SK-N-SH (cell line): ENCODE results near the gene VASN.

Experiments used
- CHD2 ChIP-seq: fragments of 150-350 bp; IDR thresholded peaks from 2 replicates; pipeline ENCODE4 v1.6.1; 2018; ENCODE audit warnings: low read length; ENCODE audit not compliant: partially characterized antibody
- CTCF ChIP-seq: fragments of 200-600 bp; sonication (generic); IDR thresholded peaks from 2 replicates; pipeline ENCODE4 v1.6.1; 2017; ENCODE audit warnings: antibody characterized with exemption, mild to moderate bottlenecking, moderate library complexity
- EP300 ChIP-seq, 2 experiments: IDR thresholded peaks; 2 replicates each; pipeline versions ENCODE4 v1.4.0 to v1.6.1; 2012; ENCODE audit warnings: borderline replicate concordance in 1 of 2, low read depth in 1 of 2, low read length in 1 of 2
- MEF2A ChIP-seq: IDR thresholded peaks from 2 replicates; pipeline ENCODE4 v1.4.0; 2012; ENCODE audit warnings: low read depth, borderline replicate concordance
- MXI1 ChIP-seq: IDR thresholded peaks from 2 replicates; pipeline ENCODE4 v1.6.1; 2012; ENCODE audit warnings: mild to moderate bottlenecking, low read depth, low read length, improper control_type of control experiment
- POLR2AphosphoS5 ChIP-seq: IDR thresholded peaks from 2 replicates; pipeline ENCODE4 v1.6.1; 2012; ENCODE audit warnings: low read depth, low read length
- RAD21 ChIP-seq: IDR thresholded peaks from 2 replicates; pipeline ENCODE4 v1.6.1; 2012; ENCODE audit warnings: mild to moderate bottlenecking, low read length
- RCOR1 ChIP-seq: fragments of 150-350 bp; IDR thresholded peaks from 2 replicates; pipeline ENCODE4 v1.6.1; 2017; ENCODE audit warnings: antibody characterized with exemption, low read length
- RFX5 ChIP-seq: IDR thresholded peaks from 2 replicates; pipeline ENCODE4 v1.6.1; 2012; ENCODE audit warnings: mild to moderate bottlenecking, improper control_type of control experiment, low read length
- TAF1 ChIP-seq: IDR thresholded peaks from 2 replicates; pipeline ENCODE4 v1.6.1; 2012; ENCODE audit warnings: low read depth, mild to moderate bottlenecking, low read length, moderate library complexity, borderline replicate concordance
- TEAD4 ChIP-seq: IDR thresholded peaks from 2 replicates; pipeline ENCODE4 v1.4.0; 2012; ENCODE audit warnings: mild to moderate bottlenecking, borderline replicate concordance; ENCODE audit not compliant: insufficient read depth
- USF1 ChIP-seq: IDR thresholded peaks from 2 replicates; pipeline ENCODE4 v1.4.0; 2012; ENCODE audit warnings: low read depth, borderline replicate concordance
- USF2 ChIP-seq: fragments of 150-350 bp; IDR thresholded peaks from 2 replicates; pipeline ENCODE4 v1.6.1; 2017; ENCODE audit warnings: antibody characterized with exemption, low read length, low read depth, borderline replicate concordance

- no peak for TF ChIP-seq CHD2
- no peak for TF ChIP-seq USF2
- no peak for TF ChIP-seq RAD21
- no peak for TF ChIP-seq EP300 (IDR thresholded peaks at IDR 0.05; ENCODE audit: borderline replicate concordance in 1 of 2, low read depth in 1 of 2, low read length in 1 of 2)
- TF ChIP-seq TEAD4, result no peak
- TF ChIP-seq CTCF, result no peak
- TF ChIP-seq MXI1, result no peak
- no peak for TF ChIP-seq MEF2A
- TF ChIP-seq USF1, result no peak
- no peak for TF ChIP-seq POLR2AphosphoS5
- TF ChIP-seq TAF1, result no peak
- no peak for TF ChIP-seq RFX5
- TF ChIP-seq RCOR1, result no peak
Measured at GRCh38 chr16:4358236-4358635, 13.4 kb upstream of the VASN start.
